Ishikawa (cell line): ENCODE data around the gene ATP1A3.

Source experiments
- CEBPB ChIP-seq: IDR thresholded peaks from 2 replicates; pipeline ENCODE4 v1.6.1; 2012
- CREB1 ChIP-seq: IDR thresholded peaks from 2 replicates; pipeline ENCODE4 v1.6.1; 2012; ENCODE audit warnings: low read depth
- EGR1 ChIP-seq: IDR thresholded peaks from 2 replicates; pipeline ENCODE4 v1.6.1; 2012
- EP300 ChIP-seq: IDR thresholded peaks from 2 replicates; pipeline ENCODE4 v1.6.1; 2012; ENCODE audit warnings: borderline replicate concordance
- FOXM1 ChIP-seq: IDR thresholded peaks from 2 replicates; pipeline ENCODE4 v1.6.1; 2012; ENCODE audit warnings: low read depth, borderline replicate concordance
- MAX ChIP-seq: IDR thresholded peaks from 2 replicates; pipeline ENCODE4 v1.6.1; 2012
- NFIC ChIP-seq: IDR thresholded peaks from 2 replicates; pipeline ENCODE4 v1.6.1; 2012
- RAD21 ChIP-seq: IDR thresholded peaks from 2 replicates; pipeline ENCODE4 v1.6.1; 2012; ENCODE audit warnings: low read depth
- REST ChIP-seq: IDR thresholded peaks from 2 replicates; pipeline ENCODE4 v1.6.1; 2012; ENCODE audit warnings: low read depth, mild to moderate bottlenecking
- TAF1 ChIP-seq: IDR thresholded peaks from 2 replicates; pipeline ENCODE4 v1.6.1; 2012; ENCODE audit warnings: low read depth, mild to moderate bottlenecking
- TCF12 ChIP-seq: IDR thresholded peaks from 2 replicates; pipeline ENCODE4 v1.6.1; 2012; ENCODE audit warnings: low read depth
- TEAD4 ChIP-seq: IDR thresholded peaks from 2 replicates; pipeline ENCODE4 v1.6.1; 2012
- USF1 ChIP-seq: IDR thresholded peaks from 2 replicates; pipeline ENCODE4 v1.6.1; 2012
- YY1 ChIP-seq: IDR thresholded peaks from 2 replicates; pipeline ENCODE4 v1.6.1; 2012; ENCODE audit warnings: low read depth
- ZBTB7A ChIP-seq: IDR thresholded peaks from 2 replicates; pipeline ENCODE4 v1.6.1; 2012; ENCODE audit warnings: low read depth

Gene ATP1A3

GRCh38 chr19:41959056-41960053 is 34.7 kb downstream of the ATP1A3 start, which contains the start of gene RABAC1:
RABAC1 (minus strand) TSS chr19:41959321; CDS start chr19:41959292, 29 bp downstream.
- peak; percentile 23; the same call in 1 of the 2 replicates for TF ChIP-seq TAF1
- TF ChIP-seq MAX, result 0 out of 2 replicates have a peak, but pooled peaks have one; percentile 33
- TF ChIP-seq REST, result no peak
- no peak for TF ChIP-seq FOXM1
- 0 out of 2 replicates have a peak, but pooled peaks have one; percentile 3 for TF ChIP-seq RAD21
- peak; percentile 94 for TF ChIP-seq YY1
- TF ChIP-seq USF1, result peak; percentile 35; the same call in 1 of the 2 replicates
- no peak for TF ChIP-seq TEAD4
- no peak for TF ChIP-seq NFIC
- TF ChIP-seq TCF12, result peak; percentile 61; the same call in 1 of the 2 replicates
- no peak for TF ChIP-seq EP300
- TF ChIP-seq CEBPB, result no peak
- peak; percentile 84 for TF ChIP-seq CREB1
- peak; percentile 80 for TF ChIP-seq ZBTB7A
- TF ChIP-seq EGR1, result no peak; the same call in 1 of the 2 replicates

- TF ChIP-seq REST (no peak), RAD21 (no peak), ZBTB7A (no peak), MAX (no peak; the same call in 1 of the 2 replicates), EGR1 (no peak), TAF1 (no peak)
Observed at GRCh38 chr19:41958367-41959055, 35.5 kb downstream of the ATP1A3 start.

GRCh38 chr19:41957838-41958366 is 36.1 kb downstream of the ATP1A3 start:
- TF ChIP-seq RAD21 (peak; percentile 83), USF1 (peak; percentile 60), MAX (peak; percentile 61; the same call in 1 of the 2 replicates), ZBTB7A (no peak)

- TF ChIP-seq EP300 (no peak), YY1 (no peak), MAX (no peak), REST (no peak), TAF1 (no peak), RAD21 (no peak)
Observed at GRCh38 chr19:41957161-41957837, 36.7 kb downstream of the ATP1A3 start.
